GM21515 (cell line): ENCODE data around the gene MAP4.

Experiments used
- ATAC-seq: cut with Tn5 transposase; IDR thresholded peaks from one replicate; pipeline ENCODE4 v1.9.1; 2021; ENCODE audit not compliant: unreplicated experiment

MAP4 gene

GRCh38 chr3:47974974-47975470 lies 41.2 kb downstream of the MAP4 start:
- ATAC-seq: no peak

GRCh38 chr3:47971081-47971480 lies 45.1 kb downstream of the MAP4 start:
- no peak for ATAC-seq

GRCh38 chr3:47964740-47965139 lies 51.5 kb downstream of the MAP4 start:
- no peak for ATAC-seq

GRCh38 chr3:47961815-47962606 lies 54.2 kb downstream of the MAP4 start:
- ATAC-seq: no peak

GRCh38 chr3:47961036-47961435 lies 55.2 kb downstream of the MAP4 start:
- ATAC-seq: no peak

- no peak for ATAC-seq
These were observed 59.7 kb downstream of the MAP4 start for GRCh38 chr3:47956521-47956920.

- no peak for ATAC-seq
These were observed 61.6 kb downstream of the MAP4 start for GRCh38 chr3:47954567-47954966.

- no peak for ATAC-seq
These were observed 65.6 kb downstream of the MAP4 start for GRCh38 chr3:47950453-47951169.

- no peak for ATAC-seq
These were observed 66.2 kb downstream of the MAP4 start for GRCh38 chr3:47949979-47950378.

- ATAC-seq: no peak
These were observed 76.0 kb downstream of the MAP4 start for GRCh38 chr3:47940232-47940631.

GRCh38 chr3:47932421-47932820 lies 83.8 kb downstream of the MAP4 start:
- no peak for ATAC-seq

GRCh38 chr3:47930979-47931378 lies 85.2 kb downstream of the MAP4 start:
- no peak for ATAC-seq

GRCh38 chr3:47916696-47917095 lies 99.5 kb downstream of the MAP4 start:
- ATAC-seq: no peak

GRCh38 chr3:47916201-47916600 lies 100.0 kb downstream of the MAP4 start:
- no peak for ATAC-seq

GRCh38 chr3:47912006-47912504 lies 104.2 kb downstream of the MAP4 start:
- ATAC-seq: no peak

GRCh38 chr3:47910777-47911440 lies 105.3 kb downstream of the MAP4 start:
- no peak for ATAC-seq

GRCh38 chr3:47910233-47910632 lies 106.0 kb downstream of the MAP4 start:
- ATAC-seq: no peak

GRCh38 chr3:47909607-47910006 lies 106.6 kb downstream of the MAP4 start:
- no peak for ATAC-seq

- no peak for ATAC-seq
These were observed 107.5 kb downstream of the MAP4 start for GRCh38 chr3:47908744-47909143.

GRCh38 chr3:47907784-47908183 lies 108.4 kb downstream of the MAP4 start:
- no peak for ATAC-seq

GRCh38 chr3:47902746-47903145 lies 113.5 kb downstream of the MAP4 start:
- ATAC-seq: no peak
